OCI-LY3 (cell line): Measurements from ENCODE around the gene PRR13.

Experiments used
- EZH2phosphoT487 ChIP-seq: fragments of 200-600 bp; shearing (Covaris generic); IDR thresholded peaks from 2 replicates; pipeline ENCODE4 v1.6.1; 2018; ENCODE audit warnings: antibody characterized with exemption, mixed run types, low read depth
- TF ChIP-seq, protein P1 (sequence below): fragments of 200-600, 300-600 bp; sonication (generic); IDR thresholded peaks from 2 replicates; pipeline ENCODE4 v1.5.1; 2014; ENCODE audit warnings: antibody characterized with exemption, low read length, low read depth

DNA sequence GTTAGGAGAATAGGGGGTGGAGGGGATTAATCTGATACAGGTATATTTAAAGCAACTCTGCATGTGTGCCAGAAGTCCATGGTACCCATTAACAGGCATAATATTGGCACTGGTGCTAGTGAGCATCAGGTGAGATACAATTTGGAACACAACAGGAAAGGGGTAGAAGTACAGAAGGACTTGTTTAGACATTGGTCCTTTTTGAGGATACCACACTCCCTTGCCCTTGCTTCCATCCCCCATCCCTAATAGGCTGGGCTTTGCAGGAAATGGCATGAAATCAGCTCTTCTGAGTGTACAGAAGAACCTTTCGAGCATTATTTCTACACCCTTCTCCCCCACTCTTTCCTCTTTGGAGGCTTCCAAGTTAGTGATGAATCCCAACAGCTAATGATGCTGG is 26.7 kb downstream of the PRR13 start:
- TF ChIP-seq, protein P1, sequence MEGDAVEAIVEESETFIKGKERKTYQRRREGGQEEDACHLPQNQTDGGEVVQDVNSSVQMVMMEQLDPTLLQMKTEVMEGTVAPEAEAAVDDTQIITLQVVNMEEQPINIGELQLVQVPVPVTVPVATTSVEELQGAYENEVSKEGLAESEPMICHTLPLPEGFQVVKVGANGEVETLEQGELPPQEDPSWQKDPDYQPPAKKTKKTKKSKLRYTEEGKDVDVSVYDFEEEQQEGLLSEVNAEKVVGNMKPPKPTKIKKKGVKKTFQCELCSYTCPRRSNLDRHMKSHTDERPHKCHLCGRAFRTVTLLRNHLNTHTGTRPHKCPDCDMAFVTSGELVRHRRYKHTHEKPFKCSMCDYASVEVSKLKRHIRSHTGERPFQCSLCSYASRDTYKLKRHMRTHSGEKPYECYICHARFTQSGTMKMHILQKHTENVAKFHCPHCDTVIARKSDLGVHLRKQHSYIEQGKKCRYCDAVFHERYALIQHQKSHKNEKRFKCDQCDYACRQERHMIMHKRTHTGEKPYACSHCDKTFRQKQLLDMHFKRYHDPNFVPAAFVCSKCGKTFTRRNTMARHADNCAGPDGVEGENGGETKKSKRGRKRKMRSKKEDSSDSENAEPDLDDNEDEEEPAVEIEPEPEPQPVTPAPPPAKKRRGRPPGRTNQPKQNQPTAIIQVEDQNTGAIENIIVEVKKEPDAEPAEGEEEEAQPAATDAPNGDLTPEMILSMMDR: no peak
- TF ChIP-seq EZH2phosphoT487: no peak
